Gastroesophageal sphincter (tissue), 3 donors: ENCODE data around the gene LIPA.

Source experiments
- CTCF ChIP-seq, 4 experiments: fragments of 200-600 bp in 2 of 4; fragments of 450-650 bp in 2 of 4; sonication (generic) in 1 of 4; IDR thresholded peaks; one replicate each; pipeline ENCODE4 v1.5.1; 2017 to 2019; ENCODE audit warnings: antibody characterized with exemption in 4 of 4, mild to moderate bottlenecking in 2 of 4, moderate library complexity in 2 of 4
- POLR2A ChIP-seq, 2 donors: fragments of 450-650 bp; IDR thresholded peaks; one replicate each; pipeline ENCODE4 v1.6.1; 2017; ENCODE audit warnings: antibody characterized with exemption in 2 of 2, mild to moderate bottlenecking in 2 of 2, moderate library complexity in 1 of 2

GRCh38 chr10:89258881-89259280, 7.3 kb upstream of the LIPA start:
- TF ChIP-seq CTCF (IDR thresholded peaks at IDR 0.05), result no peak
- TF ChIP-seq POLR2A (IDR thresholded peaks at IDR 0.05), result no peak
